ENCODE data around the gene TUNAR.
"Not testable (repeated sequence)": the region's sequence is repeated elsewhere in the genome, so short reads cannot be mapped to it uniquely, and the experiment has no call there.

TUNAR gene

GRCh38 chr14:95918466-95918865 is 41.8 kb downstream of the TUNAR start:
- no peak for DNase-seq (ENCODE audit: low read depth)

GRCh38 chr14:95920769-95921438 is 44.3 kb downstream of the TUNAR start:
- DNase-seq (ENCODE audit: low read depth) = no peak

GRCh38 chr14:95922080-95922479 is 45.4 kb downstream of the TUNAR start:
- no peak for DNase-seq (ENCODE audit: low read depth)

- DNase-seq (ENCODE audit: low read depth) = no peak
These were observed 52.1 kb downstream of the TUNAR start for GRCh38 chr14:95928751-95929150.

- no peak for DNase-seq (ENCODE audit: low read depth)
These were observed 54.8 kb downstream of the TUNAR start for GRCh38 chr14:95931384-95931783.

GRCh38 chr14:95935228-95935822 is 58.7 kb downstream of the TUNAR start:
- no peak for DNase-seq (ENCODE audit: low read depth)

- no peak for DNase-seq (ENCODE audit: low read depth)
These were observed 59.4 kb downstream of the TUNAR start for GRCh38 chr14:95936041-95936440.

- no peak for DNase-seq (ENCODE audit: low read depth)
These were observed 62.7 kb downstream of the TUNAR start for GRCh38 chr14:95939335-95939734.

GRCh38 chr14:95941897-95942296 is 65.3 kb downstream of the TUNAR start:
- DNase-seq (ENCODE audit: low read depth) = no peak

GRCh38 chr14:95943699-95944098 is 67.1 kb downstream of the TUNAR start:
- DNase-seq (ENCODE audit: low read depth) = no peak

GRCh38 chr14:95944462-95944861 is 67.8 kb downstream of the TUNAR start:
- DNase-seq (ENCODE audit: low read depth) = no peak

GRCh38 chr14:95946867-95947266 is 70.2 kb downstream of the TUNAR start:
- DNase-seq (ENCODE audit: low read depth) = no peak

- DNase-seq (ENCODE audit: low read depth) = no peak
These were observed 71.9 kb downstream of the TUNAR start for GRCh38 chr14:95948558-95948981.

- DNase-seq (ENCODE audit: low read depth) = no peak
These were observed 74.7 kb downstream of the TUNAR start for GRCh38 chr14:95951359-95951758.

GRCh38 chr14:95953111-95953724 is 76.6 kb downstream of the TUNAR start:
- no peak for DNase-seq (ENCODE audit: low read depth)

- DNase-seq (ENCODE audit: low read depth) = no peak
These were observed 80.2 kb downstream of the TUNAR start for GRCh38 chr14:95956601-95957460.

GRCh38 chr14:95958105-95958504 is 81.5 kb downstream of the TUNAR start:
- no peak for DNase-seq (ENCODE audit: low read depth)

- DNase-seq (ENCODE audit: low read depth) = no peak
These were observed 82.7 kb downstream of the TUNAR start for GRCh38 chr14:95959317-95959716.

GRCh38 chr14:95961481-95961880 is 84.8 kb downstream of the TUNAR start:
- DNase-seq (ENCODE audit: low read depth) = no peak

- no peak for DNase-seq (ENCODE audit: low read depth)
These were observed 88.3 kb downstream of the TUNAR start for GRCh38 chr14:95964901-95965300.

- DNase-seq (ENCODE audit: low read depth) = not testable (repeated sequence)
These were observed 91.4 kb downstream of the TUNAR start for GRCh38 chr14:95968048-95968447.
